ENCODE data around the gene ESCO1.
"Not testable (repeated sequence)": the region's sequence is repeated elsewhere in the genome, so short reads cannot be mapped to it uniquely, and the experiment has no call there.

DNA sequence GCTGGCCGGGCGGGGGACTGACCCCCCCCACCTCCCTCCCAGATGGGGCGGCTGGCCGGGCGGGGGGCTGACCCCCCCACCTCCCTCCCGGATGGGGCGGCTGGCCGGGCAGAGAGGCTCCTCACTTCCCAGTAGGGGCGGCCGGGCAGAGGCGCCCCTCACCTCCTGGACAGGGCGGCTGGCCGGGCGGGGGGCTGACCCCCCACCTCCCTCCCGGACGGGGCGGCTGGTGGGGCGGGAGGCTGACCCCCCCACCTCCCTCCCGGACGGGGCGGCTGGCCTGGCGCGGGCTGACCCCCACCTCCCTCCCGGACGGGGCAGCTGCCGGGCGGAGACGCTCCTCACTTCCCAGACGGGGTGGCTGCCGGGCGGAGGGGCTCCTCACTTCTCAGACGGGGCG is 8.1 kb downstream of the ESCO1 start:
- TF ChIP-seq, protein P1, sequence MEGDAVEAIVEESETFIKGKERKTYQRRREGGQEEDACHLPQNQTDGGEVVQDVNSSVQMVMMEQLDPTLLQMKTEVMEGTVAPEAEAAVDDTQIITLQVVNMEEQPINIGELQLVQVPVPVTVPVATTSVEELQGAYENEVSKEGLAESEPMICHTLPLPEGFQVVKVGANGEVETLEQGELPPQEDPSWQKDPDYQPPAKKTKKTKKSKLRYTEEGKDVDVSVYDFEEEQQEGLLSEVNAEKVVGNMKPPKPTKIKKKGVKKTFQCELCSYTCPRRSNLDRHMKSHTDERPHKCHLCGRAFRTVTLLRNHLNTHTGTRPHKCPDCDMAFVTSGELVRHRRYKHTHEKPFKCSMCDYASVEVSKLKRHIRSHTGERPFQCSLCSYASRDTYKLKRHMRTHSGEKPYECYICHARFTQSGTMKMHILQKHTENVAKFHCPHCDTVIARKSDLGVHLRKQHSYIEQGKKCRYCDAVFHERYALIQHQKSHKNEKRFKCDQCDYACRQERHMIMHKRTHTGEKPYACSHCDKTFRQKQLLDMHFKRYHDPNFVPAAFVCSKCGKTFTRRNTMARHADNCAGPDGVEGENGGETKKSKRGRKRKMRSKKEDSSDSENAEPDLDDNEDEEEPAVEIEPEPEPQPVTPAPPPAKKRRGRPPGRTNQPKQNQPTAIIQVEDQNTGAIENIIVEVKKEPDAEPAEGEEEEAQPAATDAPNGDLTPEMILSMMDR (IDR thresholded peaks at IDR 0.05), result not testable (repeated sequence)
- not testable (repeated sequence) for TF ChIP-seq POLR2AphosphoS5, EP300, POLR2A (IDR thresholded peaks at IDR 0.05)
